Measurements from ENCODE around the gene SPPL3. TPM values are rescaled to one million over a fixed set of nuclear protein-coding genes. Genes with fewer than 3 reads are reported as not detected.

SPPL3 gene
- polyA plus RNA-seq, 1 experiment: 22.1 TPM

DNA sequence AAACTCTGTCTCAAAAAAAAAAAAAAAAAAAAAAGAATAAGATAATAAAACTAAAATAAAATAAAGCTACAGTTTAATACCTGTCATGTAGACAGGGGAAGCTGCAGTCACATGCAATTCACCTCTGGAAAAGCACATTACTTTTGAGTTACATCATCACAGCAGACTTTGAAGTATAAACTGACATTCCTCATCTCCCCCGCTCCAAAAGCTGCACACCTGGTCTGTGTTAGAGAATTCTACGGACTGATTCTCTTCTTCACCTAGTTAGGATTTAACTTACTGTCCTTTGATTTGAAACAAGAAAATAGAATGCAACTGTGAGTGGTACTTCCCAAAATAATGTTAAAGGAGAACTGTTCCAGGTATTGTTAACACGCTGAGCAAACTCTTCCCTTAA lies 25.1 kb downstream of the SPPL3 start:
- H3K27me3 ChIP-seq (ENCODE audit: control insufficient read depth, insufficient read depth, low read length): no peaks in the 10 kb centered on the region
- TF ChIP-seq, protein P1, sequence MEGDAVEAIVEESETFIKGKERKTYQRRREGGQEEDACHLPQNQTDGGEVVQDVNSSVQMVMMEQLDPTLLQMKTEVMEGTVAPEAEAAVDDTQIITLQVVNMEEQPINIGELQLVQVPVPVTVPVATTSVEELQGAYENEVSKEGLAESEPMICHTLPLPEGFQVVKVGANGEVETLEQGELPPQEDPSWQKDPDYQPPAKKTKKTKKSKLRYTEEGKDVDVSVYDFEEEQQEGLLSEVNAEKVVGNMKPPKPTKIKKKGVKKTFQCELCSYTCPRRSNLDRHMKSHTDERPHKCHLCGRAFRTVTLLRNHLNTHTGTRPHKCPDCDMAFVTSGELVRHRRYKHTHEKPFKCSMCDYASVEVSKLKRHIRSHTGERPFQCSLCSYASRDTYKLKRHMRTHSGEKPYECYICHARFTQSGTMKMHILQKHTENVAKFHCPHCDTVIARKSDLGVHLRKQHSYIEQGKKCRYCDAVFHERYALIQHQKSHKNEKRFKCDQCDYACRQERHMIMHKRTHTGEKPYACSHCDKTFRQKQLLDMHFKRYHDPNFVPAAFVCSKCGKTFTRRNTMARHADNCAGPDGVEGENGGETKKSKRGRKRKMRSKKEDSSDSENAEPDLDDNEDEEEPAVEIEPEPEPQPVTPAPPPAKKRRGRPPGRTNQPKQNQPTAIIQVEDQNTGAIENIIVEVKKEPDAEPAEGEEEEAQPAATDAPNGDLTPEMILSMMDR (IDR thresholded peaks at IDR 0.05; ENCODE audit: low read depth, low read length): no peak

DNA sequence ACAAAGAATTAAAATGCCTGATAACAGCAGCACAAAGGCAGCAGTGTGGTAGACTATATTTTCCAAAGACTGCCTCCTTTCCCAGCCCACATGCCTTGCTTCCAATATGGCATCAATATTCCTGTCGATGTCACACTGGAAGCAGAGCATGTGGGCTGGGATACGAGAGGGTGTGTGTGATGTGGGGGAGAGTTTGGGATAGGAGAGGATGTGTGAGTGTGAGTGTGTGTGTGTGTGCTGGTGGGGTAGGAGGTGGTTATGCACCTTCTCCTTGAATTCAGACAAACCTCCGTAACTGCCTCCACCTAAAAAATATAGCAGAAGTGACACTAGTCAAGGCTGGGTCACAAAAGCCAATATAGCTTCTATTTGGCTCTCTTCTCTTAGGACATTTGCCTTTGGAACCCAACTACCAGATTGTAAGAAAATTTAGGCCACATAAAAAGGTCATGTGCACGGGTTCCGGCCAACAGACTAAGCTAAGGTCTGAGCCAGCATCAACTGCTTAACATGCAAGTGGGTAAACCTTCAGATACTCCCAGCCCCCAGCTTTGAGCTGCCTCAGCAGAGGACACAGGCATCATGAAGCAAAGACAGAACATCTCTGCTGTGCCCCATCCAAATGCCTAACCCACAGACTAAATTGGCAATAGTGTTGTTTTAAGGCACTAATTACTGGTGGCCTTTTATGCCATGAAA lies 29.5 kb downstream of the SPPL3 start:
- Histone ChIP-seq H3K27ac (ENCODE audit: low read depth, low read length) (no peak overlapping the region), H3K4me3 (ENCODE audit: low read depth, low read length) (no peak overlapping the region), H3K27me3 (ENCODE audit: control insufficient read depth, insufficient read depth, low read length) (no peaks in the 10 kb centered on the region), H3K9me3 (ENCODE audit: control insufficient read depth, insufficient read depth, low read length) (no peaks in the 10 kb centered on the region; the same call in 1 of the 2 replicates)
- TF ChIP-seq, protein P1 (IDR thresholded peaks at IDR 0.05; ENCODE audit: low read depth, low read length): no peak
- DNase-seq (ENCODE audit: low read depth, low spot score): no peak
- ChIA-PET POLR2A (no interaction called here), CTCF (no interaction called here)

More for the DNA sequence above, 25.1 kb downstream of the SPPL3 start:
- ChIA-PET CTCF (interaction anchor here (1.0 kb wide), 2 partner anchors 10 to 22 kb away, joined by 3 to 5 read pairs; no protein-coding TSS in a partner anchor), POLR2A (no interaction called here)
- Histone ChIP-seq H3K27ac (ENCODE audit: low read depth, low read length) (no peak overlapping the region), H3K9me3 (ENCODE audit: control insufficient read depth, insufficient read depth, low read length) (no peaks in the 10 kb centered on the region; the same call in 1 of the 2 replicates), H3K4me3 (ENCODE audit: low read depth, low read length) (no peak overlapping the region)
- no peak for DNase-seq (ENCODE audit: low read depth, low spot score)

DNA sequence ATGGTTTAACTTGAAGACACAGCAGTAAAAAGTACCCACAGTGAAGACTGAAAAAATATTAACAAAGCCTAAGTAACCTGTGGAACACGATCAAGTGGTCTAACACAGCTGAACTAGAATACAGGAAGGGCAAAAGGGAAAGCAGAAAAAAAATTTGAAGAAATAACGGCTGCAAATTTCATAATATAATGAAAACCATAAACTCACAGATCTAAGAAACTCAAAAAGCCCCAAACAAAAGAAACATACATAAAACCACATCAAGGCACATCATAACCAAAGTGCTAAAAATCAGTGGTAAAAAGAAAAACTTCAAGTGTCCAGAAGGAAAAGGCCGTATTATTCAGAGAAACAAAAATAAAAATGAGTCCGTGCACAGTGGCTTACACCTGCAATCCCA lies 30.9 kb downstream of the SPPL3 start:
- ChIA-PET CTCF (no interaction called here), POLR2A (no interaction called here)
- DNase-seq (ENCODE audit: low read depth, low spot score): no peak
- Histone ChIP-seq H3K27me3 (ENCODE audit: control insufficient read depth, insufficient read depth, low read length) (no peaks in the 10 kb centered on the region), H3K27ac (ENCODE audit: low read depth, low read length) (no peak overlapping the region), H3K9me3 (ENCODE audit: control insufficient read depth, insufficient read depth, low read length) (no peaks in the 10 kb centered on the region; the same call in 1 of the 2 replicates), H3K4me3 (ENCODE audit: low read depth, low read length) (no peak overlapping the region)
- TF ChIP-seq, protein P1 (IDR thresholded peaks at IDR 0.05; ENCODE audit: low read depth, low read length): no peak

DNA sequence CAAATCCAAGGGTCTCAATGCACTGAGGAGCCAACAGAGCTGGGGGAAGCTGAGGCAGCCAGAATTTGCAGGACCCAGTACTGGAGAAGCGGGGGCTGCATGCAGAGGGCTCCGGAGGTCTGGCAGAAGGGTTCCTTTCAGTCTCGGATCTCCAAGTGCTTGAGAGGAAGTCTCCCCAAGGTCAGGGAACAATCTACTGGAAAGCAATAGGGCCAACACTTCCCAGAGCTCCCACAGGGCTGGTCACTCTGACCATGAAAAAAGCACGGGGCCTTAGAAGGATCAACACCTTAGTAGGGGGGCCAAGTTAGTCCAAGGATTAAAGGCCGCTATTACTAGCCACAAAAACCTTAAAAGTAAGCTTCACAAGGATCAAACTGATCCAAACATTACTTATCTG lies 31.7 kb downstream of the SPPL3 start:
- Histone ChIP-seq H3K27me3 (ENCODE audit: control insufficient read depth, insufficient read depth, low read length) (no peaks in the 10 kb centered on the region), H3K4me3 (ENCODE audit: low read depth, low read length) (no peak overlapping the region), H3K9me3 (ENCODE audit: control insufficient read depth, insufficient read depth, low read length) (no peaks in the 10 kb centered on the region; the same call in 1 of the 2 replicates), H3K27ac (ENCODE audit: low read depth, low read length) (no peak overlapping the region)
- DNase-seq (ENCODE audit: low read depth, low spot score): no peak
- ChIA-PET CTCF (no interaction called here), POLR2A (no interaction called here)
- TF ChIP-seq, protein P1 (IDR thresholded peaks at IDR 0.05; ENCODE audit: low read depth, low read length): no peak

DNA sequence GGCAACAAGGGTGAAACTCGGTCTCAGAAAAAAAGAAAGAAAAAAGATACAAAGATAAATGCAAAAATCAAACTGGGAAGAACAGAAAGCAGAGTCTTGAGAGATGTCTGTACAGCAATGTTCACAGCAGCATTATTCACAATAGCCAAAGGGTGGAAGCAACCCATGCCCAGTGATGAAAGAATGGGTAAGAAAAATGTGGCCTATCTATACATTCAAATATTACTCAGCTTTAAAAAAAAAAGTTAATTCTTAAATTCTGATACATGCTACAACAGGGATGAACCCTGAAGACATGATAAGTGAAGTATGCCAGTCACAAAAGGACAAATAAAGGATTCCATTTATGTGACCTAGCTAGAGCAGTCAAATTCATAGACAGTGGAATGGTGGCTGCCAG lies 33.7 kb downstream of the SPPL3 start:
- DNase-seq (ENCODE audit: low read depth, low spot score): no peak
- no peak overlapping the region for H3K4me3 ChIP-seq (ENCODE audit: low read depth, low read length)
- ChIA-PET CTCF (interaction anchor here (0.6 to 1.5 kb wide), 2 partner anchors 69 to 101 kb away, joined by 4 read pairs; no protein-coding TSS in a partner anchor), POLR2A (interaction anchor here (0.6 kb wide), 1 partner anchor 441 kb away, joined by 7 read pairs; no protein-coding TSS in a partner anchor)
- TF ChIP-seq, protein P1 (IDR thresholded peaks at IDR 0.05; ENCODE audit: low read depth, low read length): no peak
- H3K9me3 ChIP-seq (ENCODE audit: control insufficient read depth, insufficient read depth, low read length): no peaks in the 10 kb centered on the region
- H3K27ac ChIP-seq (ENCODE audit: low read depth, low read length): no peak overlapping the region
- no peaks in the 10 kb centered on the region for H3K27me3 ChIP-seq (ENCODE audit: control insufficient read depth, insufficient read depth, low read length)
